ENCODE results near the gene HAUS8.
"Not testable (repeated sequence)": the region's sequence is repeated elsewhere in the genome, so short reads cannot be mapped to it uniquely, and the experiment has no call there.

Gene HAUS8

GRCh38 chr19:17021793-17022590 is 53.3 kb downstream of the HAUS8 start:
- intact Hi-C loops (cut with DNase I): no loop called here
- DNase-seq: peak in 1 of 42 donors; percentile 9

GRCh38 chr19:17021328-17021727 is 53.9 kb downstream of the HAUS8 start:
- no peak for DNase-seq
- intact Hi-C loops (cut with DNase I): no loop called here

DNA sequence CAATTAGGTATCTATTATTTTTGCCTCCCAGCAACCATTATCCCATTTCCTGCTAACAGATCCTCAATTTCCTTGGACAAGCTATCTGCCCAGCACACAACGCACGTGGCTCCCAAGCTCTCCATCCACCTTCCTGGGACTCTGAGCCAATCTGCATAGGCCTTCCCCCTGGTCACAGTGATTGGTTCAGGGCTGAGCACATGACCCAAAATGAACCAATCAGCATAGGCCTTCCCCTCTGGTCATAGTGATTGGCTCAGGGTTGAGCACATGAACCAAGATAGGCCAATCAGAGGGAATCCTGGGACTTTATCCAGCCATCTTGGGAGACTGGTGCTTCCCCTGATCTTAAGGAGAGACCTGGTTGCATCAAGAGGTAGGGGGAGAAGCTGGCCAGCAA is 54.4 kb downstream of the HAUS8 start:
- DNase-seq: no peak

DNA sequence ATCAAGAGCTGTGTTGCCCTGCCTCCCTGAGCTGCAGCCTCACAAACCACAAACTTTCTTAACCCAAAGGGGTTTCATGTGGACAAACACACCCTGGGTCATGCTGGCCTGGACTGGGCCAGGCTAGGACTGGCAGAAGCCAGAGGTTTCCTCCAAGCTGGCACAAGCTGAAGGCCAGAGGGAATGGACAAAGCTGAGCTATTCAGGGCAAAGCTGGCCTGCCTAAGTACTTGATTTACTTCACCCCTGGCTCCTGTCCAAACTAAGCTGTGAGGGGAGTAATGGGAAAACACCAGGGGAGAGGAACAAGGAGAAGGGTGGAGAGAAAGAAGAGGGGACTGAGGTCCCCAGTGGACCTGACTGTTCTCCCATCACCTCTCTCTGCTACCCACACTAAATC is 54.9 kb downstream of the HAUS8 start:
- intact Hi-C loops (cut with DNase I): no loop called here
- DNase-seq: peak in 25 of 42 donors; percentile 7 to 67 (median 31)

More for the DNA sequence above, 54.4 kb downstream of the HAUS8 start:
- intact Hi-C loops (cut with DNase I): no loop called here

DNA sequence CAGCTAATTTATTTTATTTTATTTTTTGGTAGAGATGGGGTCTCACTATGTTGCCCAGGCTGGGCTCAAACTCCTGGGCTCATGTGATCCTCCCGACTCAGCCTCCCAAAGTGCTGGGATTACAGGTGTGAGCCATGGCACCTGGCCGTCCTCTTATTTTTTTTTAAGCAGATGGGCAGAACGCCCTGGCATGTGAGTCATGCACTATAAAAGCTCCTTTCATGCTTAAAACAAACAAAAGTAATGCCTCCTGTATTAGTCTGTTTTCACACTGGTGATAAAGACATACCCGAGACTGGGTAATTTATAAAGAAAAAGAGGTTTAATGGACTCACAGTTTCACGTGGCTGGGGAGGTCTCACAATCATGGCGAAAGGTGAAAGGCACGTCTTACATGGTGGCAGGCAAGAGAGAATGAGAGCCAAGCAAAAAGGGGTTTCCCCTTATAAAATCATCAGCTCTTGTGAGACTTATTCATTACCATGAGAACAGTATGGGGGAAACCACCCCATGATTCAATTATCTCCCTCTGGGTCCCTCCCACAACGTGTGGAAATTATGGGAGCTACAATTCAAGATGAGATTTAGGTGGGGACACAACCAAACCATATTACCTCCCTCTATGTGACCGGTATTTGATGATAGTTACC is 60.9 kb downstream of the HAUS8 start:
- DNase-seq; intact Hi-C loops (cut with DNase I): not testable (repeated sequence)

GRCh38 chr19:17011485-17011884 is 63.8 kb downstream of the HAUS8 start:
- DNase-seq: no peak
- intact Hi-C loops (cut with DNase I): no loop called here

DNA sequence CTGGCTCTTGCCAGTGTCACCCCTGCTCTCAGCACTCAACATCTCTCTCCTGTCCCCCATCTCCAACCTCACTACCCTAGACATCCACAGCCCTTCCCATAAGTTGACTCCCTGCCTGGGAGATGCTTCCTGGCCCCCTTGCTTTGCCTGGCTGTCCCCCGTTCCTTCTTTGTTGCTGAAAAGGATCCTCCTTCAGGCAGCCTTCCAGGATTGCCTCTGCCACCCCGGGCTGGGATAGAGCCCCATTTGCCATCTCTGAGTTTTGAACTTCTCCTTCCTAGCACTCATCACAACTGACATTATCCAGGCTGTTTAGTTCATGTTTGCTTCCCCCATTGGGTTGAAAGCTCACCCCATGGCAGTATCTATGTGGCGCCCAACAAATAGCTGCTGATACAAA is 68.7 kb downstream of the HAUS8 start:
- no peak for DNase-seq
- intact Hi-C loops (cut with DNase I): no loop called here

DNA sequence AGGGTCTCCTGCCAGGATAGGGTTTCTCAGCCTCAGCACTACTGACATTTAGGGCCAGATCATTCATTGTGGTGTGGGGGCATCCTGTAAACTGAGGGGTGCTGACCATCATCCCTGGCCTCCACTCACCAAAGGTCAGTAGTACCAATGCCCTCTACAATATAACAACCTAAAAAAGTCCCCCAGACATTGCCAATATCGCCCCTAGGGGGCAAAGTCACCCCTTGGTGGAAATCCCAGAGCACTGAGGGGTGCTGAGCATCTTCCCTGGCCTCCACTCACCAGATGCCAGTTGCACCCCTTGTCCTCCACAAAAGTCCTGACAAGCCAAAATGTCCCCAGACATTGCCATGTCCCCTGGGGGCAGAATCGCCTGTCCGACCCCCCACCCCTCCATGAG is 70.3 kb downstream of the HAUS8 start:
- intact Hi-C loops (cut with DNase I): no loop called here
- DNase-seq: no peak

GRCh38 chr19:17004386-17004785 is 70.9 kb downstream of the HAUS8 start:
- intact Hi-C loops (cut with DNase I): no loop called here
- DNase-seq: no peak

DNA sequence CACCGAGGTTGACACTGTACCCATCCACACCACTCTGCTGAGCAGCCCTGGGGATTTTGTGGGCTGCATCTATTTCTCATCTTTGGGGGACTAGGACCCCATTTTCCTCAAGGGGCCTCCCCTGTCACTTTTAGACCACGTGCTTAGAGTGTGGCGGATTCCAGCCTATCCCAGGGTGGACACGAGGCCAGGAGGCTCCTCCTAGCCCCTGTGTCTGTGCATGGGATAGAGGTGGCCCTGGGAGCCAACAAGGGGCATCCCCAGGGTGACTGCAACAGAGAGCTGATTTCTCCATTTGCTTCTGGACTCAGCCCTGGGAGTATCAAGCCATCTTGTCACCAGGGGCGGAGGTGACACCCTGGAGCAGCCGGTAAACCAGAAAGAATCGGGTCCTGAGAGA is 72.8 kb downstream of the HAUS8 start:
- DNase-seq: no peak
- intact Hi-C loops (cut with DNase I): no loop called here

- intact Hi-C loops (cut with DNase I): no loop called here
- no peak for DNase-seq
These were observed 73.6 kb downstream of the HAUS8 start for GRCh38 chr19:17001603-17002183.
